C4-2B (cell line): ENCODE results near the gene AP4S1.

Experiments
- ZFX ChIP-seq: fragments of 450-650 bp; IDR thresholded peaks from 2 replicates; pipeline ENCODE4 v1.6.1; 2017
- TF ChIP-seq, protein P1 (sequence below): fragments of 450-650 bp; conservative IDR thresholded peaks from 2 replicates; pipeline ENCODE4 v1.5.1; 2017; ENCODE audit warnings: mild to moderate bottlenecking

DNA sequence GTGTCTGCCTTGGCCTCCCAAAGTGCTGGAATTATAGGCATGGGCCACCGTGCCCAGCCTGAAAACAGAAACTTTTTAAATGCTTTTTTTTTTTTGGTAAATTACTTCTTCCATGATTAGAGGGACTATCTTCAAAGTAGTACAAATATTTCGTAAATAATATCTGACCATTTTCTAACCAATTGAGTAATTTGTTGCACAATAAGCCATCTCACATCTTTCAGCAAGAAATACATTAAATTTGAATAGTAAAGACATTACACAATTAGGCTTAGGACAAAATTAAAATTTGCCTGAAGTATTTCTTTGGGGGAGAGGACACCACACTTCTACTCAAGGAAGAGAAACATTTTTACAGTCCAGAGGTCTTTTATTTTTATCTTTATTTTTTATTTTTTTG, 85.4 kb downstream of the AP4S1 start:
- TF ChIP-seq, protein P1, sequence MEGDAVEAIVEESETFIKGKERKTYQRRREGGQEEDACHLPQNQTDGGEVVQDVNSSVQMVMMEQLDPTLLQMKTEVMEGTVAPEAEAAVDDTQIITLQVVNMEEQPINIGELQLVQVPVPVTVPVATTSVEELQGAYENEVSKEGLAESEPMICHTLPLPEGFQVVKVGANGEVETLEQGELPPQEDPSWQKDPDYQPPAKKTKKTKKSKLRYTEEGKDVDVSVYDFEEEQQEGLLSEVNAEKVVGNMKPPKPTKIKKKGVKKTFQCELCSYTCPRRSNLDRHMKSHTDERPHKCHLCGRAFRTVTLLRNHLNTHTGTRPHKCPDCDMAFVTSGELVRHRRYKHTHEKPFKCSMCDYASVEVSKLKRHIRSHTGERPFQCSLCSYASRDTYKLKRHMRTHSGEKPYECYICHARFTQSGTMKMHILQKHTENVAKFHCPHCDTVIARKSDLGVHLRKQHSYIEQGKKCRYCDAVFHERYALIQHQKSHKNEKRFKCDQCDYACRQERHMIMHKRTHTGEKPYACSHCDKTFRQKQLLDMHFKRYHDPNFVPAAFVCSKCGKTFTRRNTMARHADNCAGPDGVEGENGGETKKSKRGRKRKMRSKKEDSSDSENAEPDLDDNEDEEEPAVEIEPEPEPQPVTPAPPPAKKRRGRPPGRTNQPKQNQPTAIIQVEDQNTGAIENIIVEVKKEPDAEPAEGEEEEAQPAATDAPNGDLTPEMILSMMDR: no peak
- no peak for TF ChIP-seq ZFX
